Subcutaneous adipose tissue (tissue), 4 donors: ENCODE results near the gene KIF26B. TPM values are rescaled to one million over a fixed set of nuclear protein-coding genes. Genes with fewer than 3 reads are reported as not detected.

Source experiments
- CTCF ChIP-seq: fragments of 450-650 bp; IDR thresholded peaks from one replicate; pipeline ENCODE4 v1.5.1; 2016; ENCODE audit warnings: low read depth, mild to moderate bottlenecking, control low read depth, antibody characterized with exemption, moderate library complexity
- total RNA-seq, 4 donors: library from RNA; depleted of rRNA; stranded (reverse); fragments of >200 nt; gene quantifications; one replicate each; pipeline ENCODE4 v1.1.0, GENCODE V29; 2016

KIF26B gene
- total RNA-seq, 4 donors from 2014 or later: under 0.01 to 0.16 (median under 0.01) TPM

- TF ChIP-seq CTCF: no peak
Observed at GRCh38 chr1:245495681-245496080, 340.9 kb downstream of the KIF26B start.

- no peak for TF ChIP-seq CTCF
Observed at GRCh38 chr1:245500546-245500945, 345.8 kb downstream of the KIF26B start.

- no peak for TF ChIP-seq CTCF
Observed at GRCh38 chr1:245501633-245502032, 346.8 kb downstream of the KIF26B start.

- TF ChIP-seq CTCF: no peak
Observed at GRCh38 chr1:245503548-245503947, 348.8 kb downstream of the KIF26B start.

- TF ChIP-seq CTCF: no peak
Observed at GRCh38 chr1:245510144-245510543, 355.4 kb downstream of the KIF26B start.

- TF ChIP-seq CTCF: no peak
Observed at GRCh38 chr1:245512181-245512888, 357.6 kb downstream of the KIF26B start.

GRCh38 chr1:245512980-245513578 is 358.3 kb downstream of the KIF26B start:
- TF ChIP-seq CTCF: no peak
